HepG2 (cell line): Measurements from ENCODE around the gene SDHD. TPM values are rescaled to one million over a fixed set of nuclear protein-coding genes. Genes with fewer than 3 reads are reported as not detected.
A peak's percentile ranks its signal among the peaks of the same experiment; 100 is the strongest.

ENCODE experiments used
- CC2D1A ChIP-seq: sonication (generic); formaldehyde crosslinking; IDR thresholded peaks from 2 replicates; pipeline ENCODE4 v1.8.1; 2023; ENCODE audit warnings: mild to moderate bottlenecking, missing genetic modification reagents
- HMG20B ChIP-seq: conservative IDR thresholded peaks from 2 replicates; pipeline ENCODE4 v1.6.1; 2016; ENCODE audit warnings: missing genetic modification reagents, missing compliant biosample characterization
- HNF1A ChIP-seq, 2 experiments: sonication (generic) in 1 of 2; formaldehyde crosslinking in 1 of 2; IDR thresholded peaks; 2 replicates each; pipeline versions ENCODE4 v1.4.0 to v1.6.1; 2016 to 2020; ENCODE audit warnings: borderline replicate concordance in 1 of 2, low read depth in 1 of 2, mild to moderate bottlenecking in 1 of 2, missing genetic modification reagents in 1 of 2
- KDM6A ChIP-seq: IDR thresholded peaks from 2 replicates; pipeline ENCODE4 v1.6.1; 2016; ENCODE audit warnings: low read depth
- MLXIP ChIP-seq: sonication (generic); formaldehyde crosslinking; IDR thresholded peaks from 2 replicates; pipeline ENCODE4 v1.9.0; 2021; ENCODE audit warnings: missing genetic modification reagents, borderline replicate concordance
- PAWR ChIP-seq: sonication (generic); formaldehyde crosslinking; IDR thresholded peaks from 2 replicates; pipeline ENCODE4 v1.4.0; 2020; ENCODE audit warnings: missing genetic modification reagents, mild to moderate bottlenecking, borderline replicate concordance
- PLRG1 ChIP-seq: fragments of 450-650 bp; conservative IDR thresholded peaks from 2 replicates; pipeline ENCODE4 v1.6.1; 2016
- POLR2AphosphoS5 ChIP-seq: IDR thresholded peaks from 2 replicates; pipeline ENCODE4 v1.6.1; 2012; ENCODE audit warnings: low read depth, low read length
- RBFOX2 ChIP-seq: fragments of 200-400 bp; formaldehyde crosslinking; IDR thresholded peaks from 2 replicates; pipeline ENCODE4 v1.6.1; 2017; ENCODE audit warnings: low read depth, mild to moderate bottlenecking, low read length
- SAFB2 ChIP-seq: sonication (generic); formaldehyde crosslinking; IDR thresholded peaks from 2 replicates; pipeline ENCODE4 v1.5.1; 2020; ENCODE audit warnings: missing genetic modification reagents, low read depth, mild to moderate bottlenecking, borderline replicate concordance
- SCMH1 ChIP-seq: sonication (generic); formaldehyde crosslinking; IDR thresholded peaks from 2 replicates; pipeline ENCODE4 v1.9.0; 2021; ENCODE audit warnings: missing genetic modification reagents, mild to moderate bottlenecking, borderline replicate concordance
- ZBTB38 ChIP-seq: sonication (generic); formaldehyde crosslinking; IDR thresholded peaks from 2 replicates; pipeline ENCODE4 v1.5.1; 2020; ENCODE audit warnings: mild to moderate bottlenecking, missing genetic modification reagents
- ZNF253 ChIP-seq: sonication (generic); formaldehyde crosslinking; IDR thresholded peaks from 2 replicates; pipeline ENCODE4 v1.8.0; 2022; ENCODE audit warnings: mild to moderate bottlenecking, missing genetic modification reagents, borderline replicate concordance
- ZNF296 ChIP-seq: sonication (generic); formaldehyde crosslinking; conservative IDR thresholded peaks from 2 replicates; pipeline ENCODE4 v1.5.0; 2020; ENCODE audit warnings: mild to moderate bottlenecking, missing genetic modification reagents
- ZNF737 ChIP-seq: sonication (generic); formaldehyde crosslinking; IDR thresholded peaks from 2 replicates; pipeline ENCODE4 v1.5.0; 2020; ENCODE audit warnings: missing genetic modification reagents, mild to moderate bottlenecking, borderline replicate concordance
- ZSCAN21 ChIP-seq: sonication (generic); formaldehyde crosslinking; IDR thresholded peaks from 2 replicates; pipeline ENCODE4 v1.8.0; 2022; ENCODE audit warnings: mild to moderate bottlenecking, missing genetic modification reagents, moderate library complexity, borderline replicate concordance
- polyA plus RNA-seq, 8 experiments: library from polyadenylated mRNA; depleted of rRNA in 3 of 8; stranded (reverse) in 7 of 8; unstranded in 1 of 8; fragments of >200 nt; fragmentation: Illumina TruSeq in 4 of 8; extraction: Trizol in 4 of 8; gene quantifications; 2 replicates each; pipeline versions ENCODE4 v1.2.1 to v1.2.3, GENCODE V29; 2011 to 2016; ENCODE audit warnings: low read depth in 4 of 8, missing spikeins in 1 of 8, mixed read lengths in 1 of 8; ENCODE audit not compliant: insufficient read depth in 1 of 8
- total RNA-seq, 5 experiments: library from RNA; depleted of rRNA; stranded (reverse); fragments of >200 nt; fragmentation: Illumina TruSeq; extraction: Trizol; gene quantifications; 2 replicates each; pipeline ENCODE4 v1.2.3, GENCODE V29; 2016; ENCODE audit warnings: low read depth in 1 of 5
- TF ChIP-seq, protein P1 (sequence below), 2 experiments: fragments of 450-650 bp in 1 of 2; sonication (generic) in 1 of 2; formaldehyde crosslinking; IDR thresholded peaks; 2 replicates each; pipeline versions ENCODE4 v1.5.0 to v1.8.0; 2020 to 2022; ENCODE audit warnings: mild to moderate bottlenecking in 1 of 2, missing genetic modification reagents in 1 of 2

The SDHD gene
- total and polyA plus RNA-seq, 2 of the 13 experiments (the other 11 are each of a cell fraction or from before 2014, with no cell fraction given): 117 to 123 TPM

DNA sequence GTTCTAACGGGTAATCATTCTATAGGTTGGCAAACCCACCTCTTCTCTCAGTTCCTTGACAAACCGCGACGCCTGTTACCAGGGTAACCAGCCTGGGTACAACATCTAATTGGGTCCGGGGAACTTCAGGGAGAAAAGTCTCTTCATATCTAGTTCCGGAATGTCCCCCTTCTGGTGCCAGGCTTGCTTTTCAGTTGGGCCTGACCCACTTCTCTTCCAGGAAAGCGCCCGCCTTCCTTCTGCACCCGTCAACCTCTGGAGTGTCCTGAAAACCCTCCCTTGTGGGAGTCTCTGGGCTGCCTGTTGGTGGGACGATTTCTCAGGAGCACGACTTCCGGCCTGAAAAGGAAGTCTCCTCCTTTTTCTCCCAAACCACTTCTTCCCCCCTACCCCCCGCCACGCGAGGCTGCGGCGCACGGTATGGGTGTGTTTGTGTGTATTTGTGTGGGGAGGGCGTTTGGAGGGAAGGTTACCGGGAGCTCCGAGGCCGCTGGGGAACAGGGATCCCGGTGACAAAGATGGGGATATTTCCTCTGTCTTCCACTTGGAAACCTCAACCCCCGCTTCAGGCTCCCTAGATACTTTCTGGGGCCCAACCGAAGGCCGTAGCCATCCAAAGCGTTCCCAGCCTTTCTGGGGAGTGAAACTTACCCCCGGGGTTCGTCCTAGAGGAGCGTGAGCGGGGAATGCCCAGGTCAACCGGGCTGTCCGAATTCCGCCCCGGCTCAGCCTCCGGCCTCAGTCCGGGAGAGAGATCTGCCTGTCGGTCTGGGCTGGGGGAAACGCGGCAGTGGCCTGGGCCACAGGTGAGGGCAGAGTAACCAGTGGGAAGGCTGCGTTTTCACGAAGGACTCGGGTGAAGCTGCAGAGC, 12.5 kb upstream of the SDHD start, which contains the start of the genes NKAPD1 and PIH1D2 (continued):
- no peak for TF ChIP-seq HNF1A (IDR thresholded peaks at IDR 0.05; ENCODE audit: low read depth)
- no peak for TF ChIP-seq HNF1A (CRISPR knock-in tag; IDR thresholded peaks at IDR 0.05; ENCODE audit: borderline replicate concordance)
- TF ChIP-seq ZNF737 (CRISPR knock-in tag): peak; percentile 57; the same call in 1 of the 2 replicates
- TF ChIP-seq PLRG1: no peak
- no peak for TF ChIP-seq HMG20B (CRISPR knock-in tag)
- TF ChIP-seq SCMH1 (CRISPR knock-in tag): no peak
- peak; percentile 80 for TF ChIP-seq POLR2AphosphoS5
- TF ChIP-seq ZNF253: no peak
- TF ChIP-seq ZBTB38: no peak
- TF ChIP-seq SAFB2 (CRISPR knock-in tag): no peak
- TF ChIP-seq PAWR (CRISPR knock-in tag): no peak
- TF ChIP-seq RBFOX2: peak; percentile 50; the same call in 1 of the 2 replicates
- no peak for TF ChIP-seq KDM6A
- no peak for TF ChIP-seq ZSCAN21
- no peak for TF ChIP-seq CC2D1A (CRISPR knock-in tag)
- no peak for TF ChIP-seq ZNF296 (CRISPR knock-in tag)
- no peak for TF ChIP-seq MLXIP (CRISPR knock-in tag)
- TF ChIP-seq, protein P1, sequence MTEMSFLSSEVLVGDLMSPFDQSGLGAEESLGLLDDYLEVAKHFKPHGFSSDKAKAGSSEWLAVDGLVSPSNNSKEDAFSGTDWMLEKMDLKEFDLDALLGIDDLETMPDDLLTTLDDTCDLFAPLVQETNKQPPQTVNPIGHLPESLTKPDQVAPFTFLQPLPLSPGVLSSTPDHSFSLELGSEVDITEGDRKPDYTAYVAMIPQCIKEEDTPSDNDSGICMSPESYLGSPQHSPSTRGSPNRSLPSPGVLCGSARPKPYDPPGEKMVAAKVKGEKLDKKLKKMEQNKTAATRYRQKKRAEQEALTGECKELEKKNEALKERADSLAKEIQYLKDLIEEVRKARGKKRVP (CRISPR knock-in tag; IDR thresholded peaks at IDR 0.05): no peak
